Ectodermal cell (in vitro differentiated cells): ENCODE data around the gene MLC1.

Experiments
- H3K27ac ChIP-seq: 2 replicates; pipeline ENCODE4 v1.7.0; 2013; ENCODE audit warnings: mild to moderate bottlenecking, low read depth, low read length; ENCODE audit not compliant: insufficient read depth, poor library complexity, severe bottlenecking
- H3K27me3 ChIP-seq: 2 replicates; pipeline ENCODE4 v1.7.0; 2013; ENCODE audit warnings: mild to moderate bottlenecking, low read length; ENCODE audit not compliant: insufficient read depth, control insufficient read depth, poor library complexity, severe bottlenecking
- H3K36me3 ChIP-seq: one replicate; pipeline ENCODE4 v1.7.0; 2013; ENCODE audit warnings: low read length; ENCODE audit not compliant: control insufficient read depth, insufficient read depth
- H3K4me1 ChIP-seq: one replicate; pipeline ENCODE4 v1.7.0; 2013; ENCODE audit warnings: low read length; ENCODE audit not compliant: control insufficient read depth, insufficient read depth
- H3K4me3 ChIP-seq: 2 replicates; pipeline ENCODE4 v1.7.0; 2013; ENCODE audit warnings: low read depth, low read length, control low read depth; ENCODE audit not compliant: insufficient read depth
- H3K9me3 ChIP-seq: 2 replicates; pipeline ENCODE4 v1.7.0; 2013; ENCODE audit warnings: mild to moderate bottlenecking, low read length, moderate library complexity; ENCODE audit not compliant: control insufficient read depth
- WGBS, 2 experiments: methylation state at CpG; one replicate each; pipeline ENCODE4 v1.1.7; 2013; ENCODE audit warnings: missing lambda C conversion rate in 2 of 2; 5-methylcytosine and 5-hydroxymethylcytosine counted together

The MLC1 gene

DNA sequence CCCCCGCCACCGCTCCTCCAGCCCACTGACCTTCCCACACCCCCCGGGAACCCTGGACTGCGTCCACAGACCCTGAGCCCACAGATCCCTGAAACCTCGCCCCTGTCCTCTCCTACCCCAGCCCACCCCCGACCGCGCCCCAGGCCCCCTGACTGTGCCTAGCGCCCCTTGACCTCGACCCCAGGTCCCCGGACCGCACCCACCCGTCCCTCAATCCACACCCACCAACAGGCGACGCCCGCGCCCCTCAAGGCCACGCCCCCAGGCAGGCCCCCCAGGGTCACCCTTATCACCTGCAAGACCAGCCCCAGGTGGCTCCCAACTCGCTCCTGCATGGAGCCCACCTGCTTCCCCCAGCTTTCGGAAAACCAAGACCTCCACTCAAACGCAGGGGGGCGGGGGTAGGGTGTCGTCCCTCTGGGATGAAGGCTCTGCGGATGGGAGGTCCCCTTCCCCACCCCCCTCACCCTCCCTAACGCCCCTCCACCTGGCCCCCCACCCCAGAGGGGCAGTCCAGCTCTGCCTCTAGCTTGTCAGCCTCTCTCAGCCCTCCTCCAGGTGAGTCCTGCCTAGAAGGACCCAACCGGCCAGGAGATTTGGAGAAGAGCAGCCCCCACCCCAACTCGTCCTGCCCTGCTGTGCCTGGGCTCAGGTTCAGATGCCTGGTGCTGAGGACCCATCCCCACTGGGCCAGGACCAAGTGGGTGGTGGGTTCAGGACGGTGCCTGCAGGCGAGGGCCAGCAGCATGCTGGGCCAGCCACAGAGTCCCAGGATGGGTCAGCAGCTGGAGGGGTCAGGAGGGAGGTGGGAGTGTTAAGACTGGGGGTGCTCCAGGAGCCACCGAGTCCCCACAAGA lies 69.5 kb downstream of the MLC1 start:
- Histone ChIP-seq H3K27me3 (peaks cover 84% of the 10 kb centered on the region), H3K36me3 (no peaks in the 10 kb centered on the region), H3K27ac (no peak overlapping the region), H3K9me3 (no peaks in the 10 kb centered on the region), H3K4me1 (peaks cover 17% of the 10 kb centered on the region), H3K4me3 (no peak overlapping the region)
- WGBS, 2 experiments = 62 to 65% methylated on average over 25 to 28 of the region's 30 CpGs

DNA sequence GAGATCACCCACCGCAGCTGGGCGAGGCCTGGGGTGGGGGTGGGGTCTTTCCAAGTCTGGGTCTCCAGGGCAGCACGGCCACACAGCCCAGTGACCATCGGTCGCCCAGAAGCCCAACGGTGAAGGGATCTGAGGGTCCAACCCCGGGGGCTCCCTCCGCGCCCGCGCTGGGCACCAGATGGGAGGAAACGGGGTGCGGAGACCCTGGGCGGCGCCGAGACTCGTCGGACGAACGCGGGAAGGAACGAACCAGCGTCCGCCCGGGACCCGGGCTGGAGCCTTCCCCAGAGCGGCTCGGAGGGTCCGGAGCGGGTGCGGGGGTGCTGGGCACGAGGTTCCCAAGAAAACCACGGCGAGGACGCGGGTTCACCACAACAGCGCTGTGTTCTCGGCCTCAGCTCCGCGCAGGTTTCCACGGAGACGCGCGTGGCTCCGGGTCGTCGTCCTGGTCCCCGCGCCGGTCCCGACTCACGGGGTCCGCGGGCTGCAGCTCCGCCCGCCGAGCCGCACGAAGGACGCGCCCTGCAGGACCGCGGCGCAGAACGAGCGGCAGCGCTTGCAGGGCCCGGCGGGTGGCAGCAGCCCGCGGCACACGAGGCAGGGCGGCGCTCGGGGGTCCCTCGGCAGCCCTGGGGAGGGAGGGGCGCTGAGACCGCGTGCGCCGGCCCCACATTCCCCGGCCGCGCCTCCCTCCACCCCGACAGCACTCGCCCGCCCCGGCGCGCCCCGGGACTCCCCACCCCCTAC lies 70.4 kb downstream of the MLC1 start:
- Histone ChIP-seq H3K27me3 (peaks cover 92% of the 10 kb centered on the region), H3K4me3 (peak overlapping the region; percentile 19)

DNA sequence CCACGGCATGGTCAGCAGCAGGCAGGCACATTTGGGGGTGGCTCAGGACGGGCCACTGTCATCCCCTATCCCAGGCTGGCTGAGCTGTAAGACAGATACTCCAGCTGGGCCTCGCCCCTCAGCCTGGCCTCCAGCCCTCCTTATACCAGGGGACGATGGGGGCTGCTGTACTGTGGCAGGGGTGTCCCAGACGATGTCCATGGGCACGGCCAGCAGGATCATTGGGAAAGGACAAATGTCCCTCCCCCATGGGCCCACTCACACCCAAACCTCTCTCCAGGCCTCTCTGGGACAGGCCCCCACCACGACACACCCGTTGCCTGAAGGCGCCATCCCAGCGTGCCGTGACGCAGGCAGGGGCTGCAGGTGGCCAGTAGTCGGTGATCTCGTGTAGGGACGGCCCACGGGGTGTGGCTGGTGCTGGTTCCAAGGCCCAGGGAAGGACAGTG lies 71.1 kb downstream of the MLC1 start:
- no peak overlapping the region for H3K27ac ChIP-seq
- no peaks in the 10 kb centered on the region for H3K36me3 ChIP-seq
- peaks cover 17% of the 10 kb centered on the region for H3K4me1 ChIP-seq
- 74% methylated on average over 16 of the region's 16 CpGs for WGBS, 2 experiments
- no peaks in the 10 kb centered on the region for H3K9me3 ChIP-seq
- no peak overlapping the region for H3K4me3 ChIP-seq
- peaks cover 96% of the 10 kb centered on the region for H3K27me3 ChIP-seq

More for the DNA sequence above, 70.4 kb downstream of the MLC1 start:
- Histone ChIP-seq H3K27ac (no peak overlapping the region), H3K36me3 (no peaks in the 10 kb centered on the region), H3K4me1 (peaks cover 17% of the 10 kb centered on the region), H3K9me3 (no peaks in the 10 kb centered on the region)
- WGBS, 2 experiments = 7 to 8% methylated on average over 87 to 91 of the region's 91 CpGs

DNA sequence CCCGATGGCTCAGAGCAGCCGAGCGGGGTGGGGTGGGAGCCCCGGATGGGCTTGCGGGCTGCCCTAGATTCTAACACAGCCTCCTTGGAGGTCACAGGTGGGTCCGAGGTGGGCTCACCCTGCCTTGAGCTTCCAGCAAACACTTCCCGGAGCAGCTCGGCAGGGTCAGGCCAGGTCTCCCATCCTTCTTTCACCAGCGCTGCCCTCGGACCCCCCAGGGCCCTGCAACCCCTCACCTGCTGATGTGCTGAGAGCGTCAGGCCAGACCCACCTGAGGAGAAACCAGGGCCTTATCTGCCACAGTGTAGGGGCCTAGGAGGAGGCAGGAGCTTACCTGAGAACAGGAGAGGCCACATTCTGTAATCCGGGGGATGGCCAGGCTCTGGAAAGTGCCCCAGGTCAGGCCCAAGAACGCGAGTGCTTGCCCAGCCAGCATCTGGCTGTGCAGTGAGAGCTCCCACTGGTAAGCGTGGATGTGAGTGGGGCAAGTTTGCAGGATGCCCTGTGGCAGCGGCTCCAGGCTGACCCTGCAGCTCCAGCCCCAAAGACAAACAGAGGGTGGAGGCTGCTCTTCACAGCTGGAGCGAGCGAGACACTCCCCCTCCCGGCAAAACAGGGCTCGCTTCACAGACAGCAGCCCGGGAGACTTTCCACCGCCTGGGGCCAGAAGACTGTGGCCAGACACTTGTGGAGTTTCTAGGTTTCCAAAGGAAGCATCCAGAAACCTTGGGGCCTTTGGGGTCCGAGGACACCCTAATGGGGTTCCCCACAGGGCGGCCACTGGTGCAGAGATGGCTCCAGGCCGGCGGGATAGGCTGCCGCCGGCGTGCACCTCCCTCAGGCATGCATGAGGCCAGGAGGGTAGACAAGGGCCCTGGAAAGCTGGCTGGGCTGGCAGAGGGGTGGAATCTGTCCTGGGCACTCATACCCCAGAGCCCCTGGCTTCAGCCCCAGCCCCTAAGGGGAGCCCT lies 72.7 kb downstream of the MLC1 start, which contains the start of gene IL17REL:
TSS of gene IL17REL (minus strand) at position 555 of the 971 bp plus-strand sequence. CDS start at position 436, 119 bp downstream.
- no peaks in the 10 kb centered on the region for H3K9me3 ChIP-seq
- H3K36me3 ChIP-seq = no peaks in the 10 kb centered on the region
- peaks cover 86% of the 10 kb centered on the region for H3K27me3 ChIP-seq
- 59 to 62% methylated on average over 29 of the region's 29 CpGs for WGBS, 2 experiments
- peaks cover 17% of the 10 kb centered on the region for H3K4me1 ChIP-seq
- H3K27ac ChIP-seq = no peak within 1 kb of the TSS
- no peak within 1 kb of the TSS for H3K4me3 ChIP-seq

DNA sequence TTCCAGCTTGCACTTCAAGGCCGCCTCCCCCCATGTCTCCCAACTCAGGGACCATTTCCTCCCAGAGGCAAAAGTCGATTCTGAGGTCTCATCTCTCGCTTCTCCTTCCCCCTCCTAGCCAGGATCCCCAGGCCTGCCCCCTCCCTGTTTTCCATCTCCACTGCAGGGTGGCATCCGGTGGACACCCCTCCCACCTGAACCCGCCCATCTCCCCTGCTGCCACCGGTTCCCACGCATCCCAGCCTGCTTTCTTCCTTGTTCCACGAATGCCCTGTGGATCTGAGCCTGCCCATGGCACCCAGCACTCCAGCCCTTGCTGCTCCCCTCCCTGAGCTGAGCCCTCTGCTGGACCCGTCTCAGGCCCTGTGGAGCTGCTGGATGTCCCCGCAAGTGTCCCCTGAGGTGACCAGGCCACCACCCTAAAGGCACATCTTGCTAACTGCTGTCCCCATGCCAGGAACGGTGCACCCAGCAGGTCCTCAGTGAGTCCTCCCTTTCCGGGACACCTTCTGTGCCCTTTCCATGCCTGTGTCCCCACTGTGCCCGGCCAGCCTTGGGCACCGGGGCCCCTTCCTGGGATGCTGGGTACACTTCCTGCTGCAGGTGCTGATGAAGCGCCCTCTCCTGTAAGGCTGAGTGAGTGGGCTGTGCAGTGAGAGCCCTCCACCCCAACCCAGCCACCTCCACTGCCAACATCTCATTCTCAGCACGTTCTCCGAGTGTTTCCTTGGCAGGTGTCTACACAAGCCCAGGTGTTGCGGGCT lies 73.6 kb downstream of the MLC1 start:
- 58 to 59% methylated on average over 18 of the region's 18 CpGs for WGBS, 2 experiments
- no peak overlapping the region for H3K27ac ChIP-seq
- no peaks in the 10 kb centered on the region for H3K36me3 ChIP-seq
- peaks cover 17% of the 10 kb centered on the region for H3K4me1 ChIP-seq
- no peaks in the 10 kb centered on the region for H3K9me3 ChIP-seq
- no peak overlapping the region for H3K4me3 ChIP-seq
- H3K27me3 ChIP-seq = peaks cover 77% of the 10 kb centered on the region

DNA sequence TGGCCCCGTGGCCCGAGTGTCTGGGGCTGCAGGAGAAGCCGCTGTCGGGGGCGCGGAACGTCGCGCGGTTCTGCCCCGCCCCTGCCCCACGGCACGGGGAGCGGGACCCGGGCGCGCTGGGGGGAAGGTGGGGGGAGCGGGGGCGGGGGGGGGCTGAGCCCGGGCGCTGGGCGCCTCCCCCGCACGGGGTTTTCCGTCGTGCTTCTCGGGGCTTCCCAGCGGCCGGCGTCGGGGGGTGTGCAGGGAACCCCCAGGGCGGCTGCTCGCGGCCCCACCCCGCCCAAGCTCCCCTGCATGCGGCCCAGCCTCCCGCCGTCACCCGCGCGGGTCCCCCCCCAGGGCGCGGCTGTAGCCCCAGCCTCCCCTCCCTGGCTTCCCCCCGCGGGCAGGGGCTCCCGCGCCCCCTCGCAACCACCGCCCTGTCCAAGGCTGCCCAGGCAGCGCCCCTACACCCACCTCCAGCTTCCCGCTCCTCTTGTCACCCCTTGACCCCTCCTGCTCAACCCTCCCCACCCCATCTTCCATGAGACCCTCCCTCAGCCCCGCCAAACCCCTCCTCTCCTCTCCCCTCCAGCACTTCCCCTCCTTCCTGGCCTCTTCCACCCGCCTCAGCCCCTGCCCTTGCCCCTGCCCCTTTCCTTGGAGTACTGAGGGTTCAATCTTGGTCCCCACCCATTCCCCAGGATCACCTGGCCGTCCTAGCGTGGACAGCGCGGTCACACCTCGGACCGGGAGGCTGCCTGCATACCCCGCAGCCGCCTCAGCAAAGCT lies 74.4 kb downstream of the MLC1 start:
- no peak overlapping the region for H3K27ac ChIP-seq
- H3K4me1 ChIP-seq = peaks cover 17% of the 10 kb centered on the region
- H3K27me3 ChIP-seq = peaks cover 69% of the 10 kb centered on the region
- H3K9me3 ChIP-seq = no peaks in the 10 kb centered on the region
- WGBS, 2 experiments = 11 to 13% methylated on average over 59 to 61 of the region's 61 CpGs
- H3K4me3 ChIP-seq = no peak overlapping the region
- H3K36me3 ChIP-seq = no peaks in the 10 kb centered on the region

DNA sequence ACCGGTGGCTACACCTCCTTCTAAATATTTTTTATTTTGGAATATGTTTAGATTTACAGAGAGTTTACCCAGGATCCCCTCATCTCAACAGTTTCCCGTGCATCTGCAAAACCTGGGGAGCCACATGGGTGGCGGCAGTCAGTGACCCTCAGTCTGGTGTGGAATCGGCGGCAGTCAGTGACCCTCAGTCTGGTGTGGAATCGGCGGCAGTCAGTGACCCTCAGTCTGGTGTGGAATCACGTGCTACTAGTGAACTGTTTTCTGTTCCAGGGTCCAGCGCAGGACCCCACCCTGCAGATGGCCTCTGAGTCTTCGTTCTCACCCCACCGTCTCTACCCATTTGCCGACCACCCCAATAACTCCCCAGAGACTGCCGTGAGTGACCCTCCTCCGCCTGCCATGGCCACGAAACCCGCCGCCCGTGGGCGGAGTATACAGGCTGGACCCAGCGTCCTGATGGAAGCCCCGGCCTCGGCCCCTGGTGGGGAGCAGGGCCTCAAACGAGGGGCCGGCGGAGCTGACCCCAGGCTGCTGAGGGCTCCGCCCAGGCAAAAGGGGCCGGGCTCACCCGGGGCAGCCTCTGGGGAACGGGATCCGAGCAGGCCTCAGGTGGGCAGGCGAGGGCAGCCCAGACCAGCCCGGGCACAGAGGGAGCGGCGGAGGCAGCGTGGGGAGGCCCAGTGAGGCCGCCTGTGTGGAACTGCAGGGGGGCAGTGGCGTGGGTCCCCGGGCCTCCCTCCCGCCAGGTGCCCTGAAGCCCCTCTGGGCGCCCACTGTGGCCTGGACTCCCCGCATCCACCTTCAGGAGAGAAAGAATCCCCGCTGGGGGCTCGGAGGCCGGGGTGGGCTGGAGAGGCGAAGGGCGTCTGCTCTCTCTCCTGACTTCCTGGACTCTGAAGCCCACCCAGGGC lies 75.2 kb downstream of the MLC1 start:
- no peak overlapping the region for H3K4me3 ChIP-seq
- peaks cover 17% of the 10 kb centered on the region for H3K4me1 ChIP-seq
- peaks cover 61% of the 10 kb centered on the region for H3K27me3 ChIP-seq
- H3K27ac ChIP-seq = no peak overlapping the region
- H3K36me3 ChIP-seq = no peaks in the 10 kb centered on the region
- no peaks in the 10 kb centered on the region for H3K9me3 ChIP-seq
- WGBS, 2 experiments = 76 to 80% methylated on average over 44 to 46 of the region's 46 CpGs
